CD4-positive, alpha-beta T cell treated with Interleukin-1 beta for 1 hour (primary cell): ENCODE measurements around the gene S100A16.

Source experiments
- DNase-seq, 2 donors: peaks; one replicate each; pipeline ENCODE4 v3.0.0-alpha.2; 2020 to 2022

S100A16 gene

GRCh38 chr1:153560241-153560640 is 52.7 kb downstream of the S100A16 start:
- DNase-seq = no peak

GRCh38 chr1:153557877-153558276 is 55.1 kb downstream of the S100A16 start:
- no peak for DNase-seq
